ENCODE measurements around the gene DDB1.
A peak's percentile ranks its signal among the peaks of the same experiment; 100 is the strongest.
"Not testable (repeated sequence)": the region's sequence is repeated elsewhere in the genome, so short reads cannot be mapped to it uniquely, and the experiment has no call there.

DDB1 gene

GRCh38 chr11:61268588-61269250 is 64.2 kb downstream of the DDB1 start:
- no peak for DNase-seq (ENCODE audit: low spot score)

GRCh38 chr11:61267437-61267841 is 65.5 kb downstream of the DDB1 start:
- no peak for DNase-seq (ENCODE audit: low spot score)

- DNase-seq (ENCODE audit: low spot score) = no peak
Measured at GRCh38 chr11:61266602-61267001, 66.3 kb downstream of the DDB1 start.

- no peak for DNase-seq (ENCODE audit: low spot score)
Measured at GRCh38 chr11:61265357-61265756, 67.5 kb downstream of the DDB1 start.

GRCh38 chr11:61264795-61265194 is 68.1 kb downstream of the DDB1 start:
- DNase-seq (ENCODE audit: low spot score) = no peak

- no peak for DNase-seq (ENCODE audit: low spot score)
Measured at GRCh38 chr11:61264371-61264770, 68.5 kb downstream of the DDB1 start.

- DNase-seq (ENCODE audit: low spot score) = no peak
Measured at GRCh38 chr11:61259363-61259762, 73.5 kb downstream of the DDB1 start.

- no peak for DNase-seq (ENCODE audit: low spot score)
Measured at GRCh38 chr11:61258546-61258945, 74.4 kb downstream of the DDB1 start.

GRCh38 chr11:61256710-61257482 is 76.0 kb downstream of the DDB1 start:
- no peak for DNase-seq (ENCODE audit: low spot score)

- DNase-seq (ENCODE audit: low spot score) = peak; percentile 55
Measured at GRCh38 chr11:61254403-61255025, 78.4 kb downstream of the DDB1 start.

GRCh38 chr11:61252332-61252731 is 80.6 kb downstream of the DDB1 start:
- DNase-seq (ENCODE audit: low spot score) = not testable (repeated sequence)

GRCh38 chr11:61250796-61251765 is 81.8 kb downstream of the DDB1 start:
- not testable (repeated sequence) for DNase-seq (ENCODE audit: low spot score)

Measured in pons (tissue), 1 donor.